Neural progenitor cell (in vitro differentiated cells): ENCODE measurements around the gene PALM2AKAP2.

ENCODE experiments used
- EZH2 ChIP-seq: fragments of 200-600 bp; sonication (generic); IDR thresholded peaks from 2 replicates; pipeline ENCODE4 v1.6.1; 2017; ENCODE audit warnings: antibody characterized with exemption, mild to moderate bottlenecking, moderate library complexity
- TF ChIP-seq, protein P1 (sequence below): fragments of 200-600 bp; sonication (generic); IDR thresholded peaks from 2 replicates; pipeline ENCODE4 v1.5.1; 2017; ENCODE audit warnings: antibody characterized with exemption, mild to moderate bottlenecking

DNA sequence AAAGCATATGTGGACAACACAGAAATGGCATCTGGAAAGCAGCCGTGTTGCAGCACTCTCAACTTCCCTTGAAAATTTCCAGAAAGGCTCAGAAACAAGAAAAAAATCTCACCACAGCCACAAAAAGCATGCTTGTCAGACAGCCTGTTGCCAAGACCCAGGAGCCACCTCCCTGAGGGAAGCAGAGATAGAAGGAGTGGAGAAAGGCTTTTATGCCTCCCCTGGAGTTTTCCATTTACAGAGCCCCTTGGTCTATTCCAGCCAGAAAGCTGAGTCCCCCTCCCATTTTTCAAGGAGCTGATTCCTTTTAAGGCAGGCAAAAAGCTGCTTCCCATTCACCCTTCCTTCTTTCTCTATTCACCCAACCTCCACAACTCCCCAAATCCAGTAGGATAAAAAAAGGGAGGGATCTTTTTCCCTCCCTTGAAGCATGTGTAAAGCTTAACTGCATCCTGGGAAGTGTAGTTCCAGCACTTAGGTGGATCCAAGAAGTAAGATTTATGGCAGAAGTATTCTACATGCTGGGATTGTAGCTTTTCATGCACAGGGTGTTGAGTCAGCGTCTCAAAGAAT, 37.1 kb upstream of the PALM2AKAP2 start:
- TF ChIP-seq, protein P1, sequence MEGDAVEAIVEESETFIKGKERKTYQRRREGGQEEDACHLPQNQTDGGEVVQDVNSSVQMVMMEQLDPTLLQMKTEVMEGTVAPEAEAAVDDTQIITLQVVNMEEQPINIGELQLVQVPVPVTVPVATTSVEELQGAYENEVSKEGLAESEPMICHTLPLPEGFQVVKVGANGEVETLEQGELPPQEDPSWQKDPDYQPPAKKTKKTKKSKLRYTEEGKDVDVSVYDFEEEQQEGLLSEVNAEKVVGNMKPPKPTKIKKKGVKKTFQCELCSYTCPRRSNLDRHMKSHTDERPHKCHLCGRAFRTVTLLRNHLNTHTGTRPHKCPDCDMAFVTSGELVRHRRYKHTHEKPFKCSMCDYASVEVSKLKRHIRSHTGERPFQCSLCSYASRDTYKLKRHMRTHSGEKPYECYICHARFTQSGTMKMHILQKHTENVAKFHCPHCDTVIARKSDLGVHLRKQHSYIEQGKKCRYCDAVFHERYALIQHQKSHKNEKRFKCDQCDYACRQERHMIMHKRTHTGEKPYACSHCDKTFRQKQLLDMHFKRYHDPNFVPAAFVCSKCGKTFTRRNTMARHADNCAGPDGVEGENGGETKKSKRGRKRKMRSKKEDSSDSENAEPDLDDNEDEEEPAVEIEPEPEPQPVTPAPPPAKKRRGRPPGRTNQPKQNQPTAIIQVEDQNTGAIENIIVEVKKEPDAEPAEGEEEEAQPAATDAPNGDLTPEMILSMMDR, result no peak
- no peak for TF ChIP-seq EZH2
